K562 (cell line): ENCODE measurements around the gene DBP.
"Not testable (repeated sequence)": the region's sequence is repeated elsewhere in the genome, so short reads cannot be mapped to it uniquely, and the experiment has no call there.

Experiments used
- ARNT ChIP-seq, 2 experiments: fragments of 450-650 bp; IDR thresholded peaks; 2 replicates each; pipeline ENCODE4 v1.6.1; 2016; ENCODE audit warnings: mild to moderate bottlenecking in 1 of 2
- ATF6 ChIP-seq: sonication (generic); formaldehyde crosslinking; IDR thresholded peaks from 2 replicates; pipeline ENCODE4 v1.4.0; 2020; ENCODE audit warnings: mild to moderate bottlenecking, missing genetic modification reagents
- ZNF3 ChIP-seq: fragments of 250-450 bp; sonication (Bioruptor Pico); IDR thresholded peaks from 2 replicates; pipeline ENCODE4 v1.5.0; 2021; ENCODE audit warnings: mild to moderate bottlenecking, moderate library complexity

- not testable (repeated sequence) for TF ChIP-seq ARNT (IDR thresholded peaks at IDR 0.05); ATF6 (CRISPR knock-in tag); ZNF3 (CRISPR knock-in tag)
Measured at GRCh38 chr19:48680006-48680405, 42.8 kb upstream of the DBP start.
